CD4-positive, alpha-beta T cell treated with Interleukin-10 for 1 hour (primary cell): Measurements from ENCODE around the gene LRRC8E.

Experiments
- DNase-seq: peaks from one replicate; pipeline ENCODE4 v3.0.0-alpha.2; 2020

The LRRC8E gene

GRCh38 chr19:7933828-7934725 lies 45.8 kb downstream of the LRRC8E start:
- no peak for DNase-seq

- no peak for DNase-seq
Observed at GRCh38 chr19:7934766-7935165, 46.5 kb downstream of the LRRC8E start.

GRCh38 chr19:7940841-7941240 lies 52.5 kb downstream of the LRRC8E start:
- no peak for DNase-seq

- DNase-seq: no peak
Observed at GRCh38 chr19:7941895-7942596, 53.7 kb downstream of the LRRC8E start.

- peak; percentile 21 for DNase-seq
Observed at GRCh38 chr19:7942981-7943443, 54.7 kb downstream of the LRRC8E start.

GRCh38 chr19:7943444-7944176 lies 55.3 kb downstream of the LRRC8E start, which contains the start of gene TIMM44:
Gene TIMM44, minus strand, starts transcription at chr19:7943666. Its CDS starts 15 bp downstream, at chr19:7943651.
- DNase-seq: peak; percentile 99

- DNase-seq: peak; percentile 90
Observed at GRCh38 chr19:7944177-7944761, 56.0 kb downstream of the LRRC8E start.

- no peak for DNase-seq
Observed at GRCh38 chr19:7947939-7948338, 59.6 kb downstream of the LRRC8E start.
